Measurements from ENCODE around the gene KRTAP12-2.

KRTAP12-2 gene

DNA sequence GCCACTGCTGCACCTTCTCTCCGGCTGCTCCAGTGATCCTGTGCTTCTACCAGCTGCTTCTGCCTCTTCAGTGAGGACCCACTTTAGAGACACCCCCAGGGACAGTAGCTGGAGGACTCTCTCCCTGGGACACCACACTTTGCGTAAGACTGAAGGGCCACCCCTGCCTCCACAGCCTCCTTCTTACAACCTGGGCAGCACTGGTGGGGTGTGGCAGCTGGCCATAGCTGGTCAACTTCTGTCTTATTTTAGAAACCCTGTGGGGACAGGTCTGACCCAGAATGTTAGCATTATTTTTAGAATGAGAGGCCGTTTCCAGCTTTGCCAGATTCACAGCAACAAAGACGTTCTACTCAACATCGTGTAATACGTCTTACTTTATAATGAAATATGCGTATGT, 41.0 kb downstream of the KRTAP12-2 start:
- DNase-seq, result no peak

DNA sequence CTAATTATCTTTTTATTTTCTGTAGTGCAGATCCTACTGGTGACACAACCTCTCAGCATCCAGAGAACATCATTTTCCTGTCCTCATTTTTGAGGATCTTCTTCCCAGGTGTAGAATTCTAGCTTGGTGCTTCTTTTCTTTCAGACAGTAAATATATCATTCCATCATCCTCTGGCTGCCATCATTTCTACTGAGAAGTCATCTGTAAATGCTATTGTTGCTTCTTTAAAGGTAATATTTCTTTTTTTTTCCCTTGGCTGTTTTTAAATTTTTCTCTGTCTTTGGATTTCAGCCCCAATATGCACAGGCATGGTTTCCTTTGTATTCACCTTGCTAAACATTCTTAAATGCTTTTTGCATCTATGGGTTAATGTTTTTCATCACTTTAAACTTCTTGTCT, 43.2 kb downstream of the KRTAP12-2 start:
- no peak for DNase-seq

DNA sequence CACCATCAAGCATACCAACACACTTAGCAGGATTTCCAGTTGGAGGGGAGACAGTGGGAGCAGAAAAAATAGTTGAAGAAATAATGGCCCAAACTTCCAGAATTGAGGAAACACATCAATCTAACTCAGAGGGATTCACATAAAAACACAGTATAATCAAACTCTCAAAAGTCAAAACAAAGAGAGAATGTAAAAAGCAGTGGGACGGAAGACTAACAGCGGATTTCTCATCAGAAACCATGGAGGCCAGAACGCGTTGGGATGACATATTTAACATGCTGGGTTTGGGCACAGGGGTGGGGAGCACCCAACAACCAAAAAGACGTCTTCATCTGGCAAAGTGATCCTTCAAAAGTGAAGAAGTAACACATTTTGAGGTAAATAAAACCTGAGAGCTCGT, 46.8 kb downstream of the KRTAP12-2 start:
- DNase-seq, result no peak

DNA sequence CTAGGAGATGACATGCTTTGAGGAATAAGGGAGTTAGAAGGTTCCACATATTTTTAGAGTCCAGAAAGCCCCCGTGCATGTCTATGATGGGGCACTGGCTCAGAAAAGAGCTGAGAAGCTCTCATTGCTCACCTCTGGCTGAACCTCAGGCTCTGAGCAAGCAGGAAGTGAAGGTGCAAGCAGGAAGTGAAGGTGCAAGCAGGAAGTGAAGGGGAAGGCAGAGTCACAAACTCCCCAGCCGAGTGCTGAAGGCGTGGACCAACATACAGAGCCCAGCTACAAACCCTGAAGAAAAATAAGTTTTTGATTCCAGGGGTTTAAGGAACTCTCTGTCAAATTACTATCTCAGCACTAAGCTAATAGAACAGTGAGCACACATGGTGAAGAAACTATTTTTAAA, 47.8 kb downstream of the KRTAP12-2 start:
- DNase-seq, result no peak

- DNase-seq, result no peak
These were observed 48.2 kb downstream of the KRTAP12-2 start for GRCh38 chr21:44618504-44618903.

DNA sequence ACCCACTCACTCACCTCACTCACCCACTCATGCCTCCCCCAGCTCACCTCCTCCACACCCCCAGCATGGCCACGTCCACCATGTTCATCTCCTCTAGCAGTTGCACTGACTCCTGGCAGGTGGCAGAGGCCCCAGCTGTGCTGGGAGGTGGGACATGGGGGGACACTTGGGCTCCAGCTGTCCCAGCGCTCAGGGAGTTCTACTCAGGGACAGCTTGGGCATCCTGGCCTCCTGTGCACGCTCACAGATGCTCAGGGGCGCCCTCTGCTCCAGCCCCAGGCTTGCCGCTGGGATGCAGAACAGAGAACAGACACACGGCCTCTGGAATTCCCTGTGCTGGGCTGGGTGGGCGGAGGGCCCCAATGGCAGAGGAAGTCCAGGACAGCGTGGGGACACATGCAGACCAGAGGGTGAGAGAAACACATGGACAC, 49.6 kb downstream of the KRTAP12-2 start:
- DNase-seq, result no peak

- DNase-seq, result no peak
These were observed 50.2 kb downstream of the KRTAP12-2 start for GRCh38 chr21:44616591-44616926.
